ENCODE data around the gene MMS22L.
A peak's percentile ranks its signal among the peaks of the same experiment; 100 is the strongest.

The MMS22L gene

GRCh38 chr6:97138581-97138980 lies 144.4 kb downstream of the MMS22L start:
- H3K27me3 Mint-ChIP-seq = no peaks in the 10 kb centered on the region
- no peak overlapping the region for H3K27ac Mint-ChIP-seq
- no peak overlapping the region for H3K4me3 Mint-ChIP-seq
- H3K36me3 Mint-ChIP-seq (ENCODE audit: low read depth) = peaks cover 9% of the 10 kb centered on the region
- H3K9me3 Mint-ChIP-seq = no peaks in the 10 kb centered on the region
- H3K4me1 Mint-ChIP-seq (ENCODE audit: low read depth) = peaks cover 26% of the 10 kb centered on the region

DNA sequence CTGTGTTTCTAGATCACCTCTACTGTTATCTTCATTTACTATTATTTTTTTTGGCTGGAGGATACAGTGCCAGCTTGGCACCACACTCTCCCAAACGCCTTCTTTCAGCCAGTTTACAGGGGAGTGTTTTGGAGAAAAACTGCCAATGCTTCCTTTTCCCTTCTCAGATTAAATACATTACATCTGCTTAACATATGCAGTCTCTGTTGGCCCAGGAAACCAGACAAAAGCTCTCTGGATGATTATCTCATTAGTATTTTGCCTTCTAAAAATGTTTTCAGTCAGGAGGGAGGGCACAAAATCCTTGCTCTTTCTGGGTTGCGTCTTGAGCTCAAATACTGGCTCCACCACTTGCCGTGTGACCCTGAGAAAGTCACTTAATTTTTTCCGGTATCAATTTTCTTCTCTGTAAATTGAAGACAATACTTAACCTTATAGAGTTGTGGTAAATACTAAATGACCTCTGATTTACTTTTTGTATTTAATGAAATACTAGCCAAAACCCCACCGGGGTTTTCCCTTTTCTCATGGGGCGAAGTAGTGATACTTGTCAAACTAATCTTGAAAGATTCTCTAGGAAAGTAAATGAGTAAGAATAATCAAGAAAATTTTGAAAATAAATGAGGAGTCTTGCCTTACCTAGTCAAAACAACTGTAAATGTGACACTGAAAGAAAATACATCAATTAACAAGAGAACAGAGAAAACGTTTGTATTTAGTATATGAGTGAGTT lies 146.2 kb downstream of the MMS22L start:
- Mint-ChIP-seq H3K4me1 (ENCODE audit: low read depth) (peaks cover 13% of the 10 kb centered on the region), H3K36me3 (ENCODE audit: low read depth) (peaks cover 4% of the 10 kb centered on the region), H3K9me3 (no peaks in the 10 kb centered on the region), H3K27me3 (no peaks in the 10 kb centered on the region), H3K4me3 (no peak overlapping the region), H3K27ac (peak overlapping the region; percentile 26)

DNA sequence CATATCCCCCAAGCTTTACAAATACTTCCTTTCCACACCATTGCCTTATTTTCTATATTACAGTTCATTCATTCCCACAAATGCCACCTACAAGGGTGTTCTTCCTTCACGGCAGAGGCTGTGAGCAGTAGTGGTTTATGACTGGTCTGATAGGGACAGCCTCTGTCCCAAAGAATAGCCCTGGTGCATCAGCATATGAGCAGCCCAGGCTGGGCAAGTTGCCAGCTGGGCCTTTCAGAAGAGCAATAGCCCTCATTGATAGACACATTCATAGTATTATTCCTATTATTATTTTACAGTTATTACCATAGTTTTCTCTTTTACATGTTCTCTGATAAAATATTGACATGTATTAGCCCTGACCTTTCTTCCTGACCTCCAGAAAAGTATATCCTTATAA lies 149.9 kb downstream of the MMS22L start:
- Mint-ChIP-seq H3K9me3 (no peaks in the 10 kb centered on the region), H3K4me3 (no peak overlapping the region), H3K36me3 (ENCODE audit: low read depth) (peaks cover 4% of the 10 kb centered on the region), H3K27ac (no peak overlapping the region), H3K4me1 (ENCODE audit: low read depth) (peaks cover 10% of the 10 kb centered on the region), H3K27me3 (no peaks in the 10 kb centered on the region)

GRCh38 chr6:97129106-97129505 lies 153.9 kb downstream of the MMS22L start:
- H3K36me3 Mint-ChIP-seq (ENCODE audit: low read depth) = no peaks in the 10 kb centered on the region
- no peaks in the 10 kb centered on the region for H3K27me3 Mint-ChIP-seq
- H3K9me3 Mint-ChIP-seq = no peaks in the 10 kb centered on the region
- no peaks in the 10 kb centered on the region for H3K4me1 Mint-ChIP-seq (ENCODE audit: low read depth)
- no peak overlapping the region for H3K27ac Mint-ChIP-seq
- no peak overlapping the region for H3K4me3 Mint-ChIP-seq

GRCh38 chr6:97128507-97128906 lies 154.5 kb downstream of the MMS22L start:
- Mint-ChIP-seq H3K4me3 (no peak overlapping the region), H3K36me3 (ENCODE audit: low read depth) (no peaks in the 10 kb centered on the region), H3K27ac (no peak overlapping the region), H3K4me1 (ENCODE audit: low read depth) (no peaks in the 10 kb centered on the region), H3K9me3 (no peaks in the 10 kb centered on the region), H3K27me3 (no peaks in the 10 kb centered on the region)

DNA sequence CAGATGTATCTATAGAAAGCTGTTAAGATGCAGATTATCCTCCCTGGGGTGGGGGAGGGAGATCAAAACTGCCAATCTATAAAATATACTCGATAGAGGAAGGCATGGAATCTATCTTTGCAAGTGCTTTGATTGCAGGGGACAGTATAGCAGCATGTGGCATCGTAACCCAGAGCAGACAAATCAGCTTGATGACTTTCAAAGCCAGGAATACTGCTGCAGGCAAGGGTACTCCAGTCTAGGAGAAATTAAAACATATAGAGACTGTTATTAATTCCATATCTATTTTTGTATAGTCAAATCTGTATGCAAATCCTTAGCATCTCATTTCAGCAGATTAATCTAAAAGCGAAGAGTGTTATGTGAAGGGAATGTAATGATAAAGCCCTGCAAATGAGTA lies 159.4 kb downstream of the MMS22L start:
- Mint-ChIP-seq H3K27me3 (peaks cover 4% of the 10 kb centered on the region), H3K27ac (no peak overlapping the region), H3K4me1 (ENCODE audit: low read depth) (no peaks in the 10 kb centered on the region), H3K36me3 (ENCODE audit: low read depth) (peaks cover 4% of the 10 kb centered on the region), H3K4me3 (no peak overlapping the region), H3K9me3 (peaks cover 4% of the 10 kb centered on the region)

- H3K4me1 Mint-ChIP-seq (ENCODE audit: low read depth) = no peaks in the 10 kb centered on the region
- H3K36me3 Mint-ChIP-seq (ENCODE audit: low read depth) = peaks cover 4% of the 10 kb centered on the region
- H3K4me3 Mint-ChIP-seq = no peak overlapping the region
- no peak overlapping the region for H3K27ac Mint-ChIP-seq
- peaks cover 4% of the 10 kb centered on the region for H3K27me3 Mint-ChIP-seq
- peaks cover 4% of the 10 kb centered on the region for H3K9me3 Mint-ChIP-seq
Observed at GRCh38 chr6:97123112-97123511, 159.9 kb downstream of the MMS22L start.

GRCh38 chr6:97120511-97120910 lies 162.5 kb downstream of the MMS22L start:
- H3K9me3 Mint-ChIP-seq = peaks cover 4% of the 10 kb centered on the region
- peaks cover 4% of the 10 kb centered on the region for H3K27me3 Mint-ChIP-seq

GRCh38 chr6:97114645-97115044 lies 168.4 kb downstream of the MMS22L start:
- H3K27me3 Mint-ChIP-seq = no peaks in the 10 kb centered on the region
- H3K27ac Mint-ChIP-seq = peak overlapping the region; percentile 86
- H3K4me3 Mint-ChIP-seq = peak overlapping the region; percentile 37
- peaks cover 4% of the 10 kb centered on the region for H3K9me3 Mint-ChIP-seq
- peaks cover 53% of the 10 kb centered on the region for H3K4me1 Mint-ChIP-seq (ENCODE audit: low read depth)
- no peaks in the 10 kb centered on the region for H3K36me3 Mint-ChIP-seq (ENCODE audit: low read depth)

More at GRCh38 chr6:97120511-97120910, 162.5 kb downstream of the MMS22L start:
- no peak overlapping the region for H3K4me3 Mint-ChIP-seq
- peaks cover 4% of the 10 kb centered on the region for H3K36me3 Mint-ChIP-seq (ENCODE audit: low read depth)
- no peak overlapping the region for H3K27ac Mint-ChIP-seq
- peaks cover under 1% of the 10 kb centered on the region for H3K4me1 Mint-ChIP-seq (ENCODE audit: low read depth)

DNA sequence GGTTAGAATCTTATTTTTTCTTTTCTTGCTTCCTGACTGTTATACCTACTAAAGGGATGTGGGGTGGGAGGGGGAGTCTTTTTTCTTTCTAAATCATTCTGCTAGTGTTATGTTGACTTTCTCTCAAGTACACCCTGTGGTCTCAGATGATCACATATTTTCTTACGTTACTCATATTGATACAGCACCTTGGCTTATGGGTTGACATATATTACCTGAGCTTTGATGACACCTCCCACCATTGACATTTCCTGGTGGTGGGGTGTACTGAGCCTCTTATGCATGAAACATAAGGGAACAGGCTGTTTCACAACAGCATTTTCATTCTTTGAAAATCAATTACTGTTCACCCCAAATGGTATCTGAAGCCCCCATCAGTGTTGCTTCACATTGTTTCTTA lies 169.8 kb downstream of the MMS22L start:
- Mint-ChIP-seq H3K9me3 (no peaks in the 10 kb centered on the region), H3K27ac (peak overlapping the region; percentile 86), H3K4me3 (no peak overlapping the region), H3K27me3 (no peaks in the 10 kb centered on the region), H3K4me1 (ENCODE audit: low read depth) (peaks cover 56% of the 10 kb centered on the region), H3K36me3 (ENCODE audit: low read depth) (no peaks in the 10 kb centered on the region)

- Mint-ChIP-seq H3K9me3 (no peaks in the 10 kb centered on the region), H3K36me3 (ENCODE audit: low read depth) (no peaks in the 10 kb centered on the region), H3K4me3 (no peak overlapping the region), H3K4me1 (ENCODE audit: low read depth) (peaks cover 56% of the 10 kb centered on the region), H3K27me3 (no peaks in the 10 kb centered on the region), H3K27ac (peak overlapping the region; percentile 79)
Observed at GRCh38 chr6:97111243-97111642, 171.8 kb downstream of the MMS22L start.

DNA sequence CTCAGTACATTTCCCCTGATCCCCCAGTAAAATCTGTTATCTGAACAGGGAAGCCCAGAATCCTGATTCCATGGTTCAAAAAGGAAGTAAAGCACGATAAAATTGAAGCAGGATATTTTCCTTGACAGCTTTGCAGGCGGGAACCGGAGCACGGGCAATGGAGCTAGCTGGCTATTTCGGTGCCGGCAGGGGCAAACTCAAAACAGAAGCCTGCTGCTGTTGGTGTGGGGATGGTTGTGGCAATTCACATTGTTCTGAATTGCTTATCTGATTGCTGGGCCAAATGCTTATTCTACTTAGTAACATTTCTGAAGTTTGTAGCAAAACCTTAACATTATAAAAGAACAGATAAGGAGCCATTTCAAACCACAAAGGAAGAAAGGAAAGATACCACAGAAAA lies 172.4 kb downstream of the MMS22L start:
- Mint-ChIP-seq H3K27ac (peak overlapping the region; percentile 67), H3K36me3 (ENCODE audit: low read depth) (no peaks in the 10 kb centered on the region), H3K4me3 (peak overlapping the region; percentile 28), H3K4me1 (ENCODE audit: low read depth) (peaks cover 56% of the 10 kb centered on the region), H3K27me3 (no peaks in the 10 kb centered on the region), H3K9me3 (no peaks in the 10 kb centered on the region)

GRCh38 chr6:97110149-97110548 lies 172.9 kb downstream of the MMS22L start:
- H3K36me3 Mint-ChIP-seq (ENCODE audit: low read depth) = no peaks in the 10 kb centered on the region

DNA sequence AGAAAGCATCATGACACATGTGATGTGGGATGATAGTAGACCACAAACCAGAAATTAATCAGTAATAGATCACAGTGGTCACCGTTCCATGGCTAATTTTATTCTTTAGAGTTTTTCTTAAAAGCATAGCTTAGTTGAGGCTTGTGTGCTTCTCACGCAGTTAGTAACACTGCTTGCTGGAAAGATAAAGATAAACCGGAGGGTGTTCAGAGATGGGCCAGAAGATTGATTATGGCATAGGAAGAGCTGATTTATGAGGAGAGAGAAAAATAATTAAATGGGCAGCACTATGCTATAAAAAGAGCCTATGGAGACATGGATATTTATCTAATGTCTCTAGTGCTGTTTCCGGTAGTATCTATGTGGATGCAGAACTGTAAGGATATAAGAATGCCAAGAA lies 173.6 kb downstream of the MMS22L start:
- H3K36me3 Mint-ChIP-seq (ENCODE audit: low read depth) = no peaks in the 10 kb centered on the region
- no peak overlapping the region for H3K4me3 Mint-ChIP-seq
- peaks cover 45% of the 10 kb centered on the region for H3K4me1 Mint-ChIP-seq (ENCODE audit: low read depth)
- no peak overlapping the region for H3K27ac Mint-ChIP-seq
- no peaks in the 10 kb centered on the region for H3K27me3 Mint-ChIP-seq
- H3K9me3 Mint-ChIP-seq = no peaks in the 10 kb centered on the region

More at GRCh38 chr6:97110149-97110548, 172.9 kb downstream of the MMS22L start:
- Mint-ChIP-seq H3K27me3 (no peaks in the 10 kb centered on the region), H3K9me3 (no peaks in the 10 kb centered on the region), H3K4me3 (peak overlapping the region; percentile 28), H3K27ac (peak overlapping the region; percentile 67), H3K4me1 (ENCODE audit: low read depth) (peaks cover 52% of the 10 kb centered on the region)

- Mint-ChIP-seq H3K4me1 (ENCODE audit: low read depth) (peaks cover 7% of the 10 kb centered on the region), H3K27me3 (no peaks in the 10 kb centered on the region), H3K9me3 (no peaks in the 10 kb centered on the region), H3K27ac (peak overlapping the region; percentile 42), H3K4me3 (no peak overlapping the region), H3K36me3 (ENCODE audit: low read depth) (no peaks in the 10 kb centered on the region)
Observed at GRCh38 chr6:97102145-97102790, 180.7 kb downstream of the MMS22L start.

Measured in stimulated activated naive CD8-positive, alpha-beta T cell treated with anti-CD3 and anti-CD28 coated beads, Interleukin-15, Interleukin-2, amounts not matched to agents 100 ng/mL and 50 ng/mL, for 24 hours (primary cell).